Liver (tissue), 9 donors: Measurements from ENCODE around the gene POPDC3. TPM values are rescaled to one million over a fixed set of nuclear protein-coding genes. Genes with fewer than 3 reads are reported as not detected.

Source experiments
- DNase-seq: peaks from one replicate; pipeline ENCODE4 v3.0.0-alpha.2; 2017; ENCODE audit warnings: low spot score
- H3K27ac ChIP-seq, 2 donors: one replicate each; pipeline ENCODE4 v1.7.0; 2013; ENCODE audit warnings: inconsistent platforms in 2 of 2, low read length in 2 of 2, control low read depth in 1 of 2, low read depth in 1 of 2, mild to moderate bottlenecking in 1 of 2
- H3K27me3 ChIP-seq, 4 donors: one replicate each; pipeline versions ENCODE4 v1.6.1 to v1.7.0; 2013; ENCODE audit warnings: low read length in 3 of 4, inconsistent platforms in 1 of 4, mild to moderate bottlenecking in 1 of 4, moderate library complexity in 1 of 4; ENCODE audit not compliant: control insufficient read depth in 4 of 4, insufficient read depth in 4 of 4
- H3K36me3 ChIP-seq, 4 donors: one replicate each; pipeline versions ENCODE4 v1.6.1 to v1.7.0; 2013; ENCODE audit warnings: low read length in 3 of 4, mild to moderate bottlenecking in 3 of 4, low read depth in 1 of 4, moderate library complexity in 1 of 4; ENCODE audit not compliant: control insufficient read depth in 4 of 4, insufficient read depth in 3 of 4
- H3K4me1 ChIP-seq, 4 donors: one replicate each; pipeline versions ENCODE4 v1.6.1 to v1.7.0; 2013; ENCODE audit warnings: low read length in 3 of 4, mild to moderate bottlenecking in 3 of 4, moderate library complexity in 1 of 4; ENCODE audit not compliant: control insufficient read depth in 4 of 4, insufficient read depth in 4 of 4
- H3K4me3 ChIP-seq, 3 donors: one replicate each; pipeline versions ENCODE4 v1.6.1 to v1.7.0; 2013; ENCODE audit warnings: low read length in 3 of 3, control low read depth in 1 of 3, low read depth in 1 of 3, mild to moderate bottlenecking in 1 of 3
- H3K9ac ChIP-seq, 2 donors: one replicate each; pipeline ENCODE4 v1.7.0; 2013; ENCODE audit warnings: low read length in 2 of 2, mild to moderate bottlenecking in 2 of 2, moderate library complexity in 2 of 2, control low read depth in 1 of 2, low read depth in 1 of 2
- H3K9me3 ChIP-seq, 4 donors: one replicate each; pipeline versions ENCODE4 v1.6.1 to v1.7.0; 2013; ENCODE audit warnings: low read length in 3 of 4; ENCODE audit not compliant: control insufficient read depth in 4 of 4
- EGR1 ChIP-seq, 2 donors: IDR thresholded peaks; 2 replicates each; pipeline ENCODE4 v1.6.1; 2016 to 2018; ENCODE audit warnings: antibody characterized with exemption in 2 of 2, low read depth in 2 of 2
- FOXA1 ChIP-seq: IDR thresholded peaks from 2 replicates; pipeline ENCODE4 v1.6.1; 2016; ENCODE audit warnings: antibody characterized with exemption
- FOXA2 ChIP-seq: IDR thresholded peaks from 2 replicates; pipeline ENCODE4 v1.6.1; 2016; ENCODE audit warnings: antibody characterized with exemption
- GABPA ChIP-seq, 2 donors: IDR thresholded peaks in 1 of 2; conservative IDR thresholded peaks in 1 of 2; 2 replicates each; pipeline ENCODE4 v1.6.1; 2016; ENCODE audit warnings: antibody characterized with exemption in 2 of 2, mild to moderate bottlenecking in 1 of 2, moderate library complexity in 1 of 2
- HNF4A ChIP-seq, 2 donors: conservative IDR thresholded peaks; 2 replicates each; pipeline ENCODE4 v1.6.1; 2016; ENCODE audit warnings: antibody characterized with exemption in 2 of 2, mild to moderate bottlenecking in 2 of 2
- HNF4G ChIP-seq: IDR thresholded peaks from 2 replicates; pipeline ENCODE4 v1.6.1; 2016; ENCODE audit warnings: antibody characterized with exemption
- JUND ChIP-seq, 2 donors: IDR thresholded peaks; 2 replicates each; pipeline ENCODE4 v1.6.1; 2016; ENCODE audit warnings: antibody characterized with exemption in 2 of 2
- MAX ChIP-seq: IDR thresholded peaks from 2 replicates; pipeline ENCODE4 v1.6.1; 2016; ENCODE audit warnings: antibody characterized with exemption
- NR2F2 ChIP-seq: IDR thresholded peaks from 2 replicates; pipeline ENCODE4 v1.6.1; 2016; ENCODE audit warnings: antibody characterized with exemption
- RAD21 ChIP-seq, 2 donors: IDR thresholded peaks; 2 replicates each; pipeline ENCODE4 v1.6.1; 2016; ENCODE audit warnings: antibody characterized with exemption in 2 of 2, mild to moderate bottlenecking in 2 of 2
- RXRA ChIP-seq, 2 donors: IDR thresholded peaks; 2 replicates each; pipeline ENCODE4 v1.6.1; 2017 to 2018; ENCODE audit warnings: antibody characterized with exemption in 2 of 2, mild to moderate bottlenecking in 1 of 2
- SP1 ChIP-seq: IDR thresholded peaks from 2 replicates; pipeline ENCODE4 v1.6.1; 2018; ENCODE audit warnings: antibody characterized with exemption, mild to moderate bottlenecking
- TAF1 ChIP-seq: conservative IDR thresholded peaks from 2 replicates; pipeline ENCODE4 v1.6.1; 2016; ENCODE audit warnings: antibody characterized with exemption, mild to moderate bottlenecking
- YY1 ChIP-seq: IDR thresholded peaks from 2 replicates; pipeline ENCODE4 v1.6.1; 2016; ENCODE audit warnings: antibody characterized with exemption, mild to moderate bottlenecking
- WGBS: extraction: QIAGEN DNeasy Blood & Tissue Kit; methylation state at CpG from one replicate; pipeline ENCODE4 v1.1.7; 2013; 5-methylcytosine and 5-hydroxymethylcytosine counted together
- polyA plus RNA-seq, 2 donors: library from polyadenylated mRNA; stranded (reverse) in 1 of 2; unstranded in 1 of 2; fragments of 200-250 nt in 1 of 2; fragments of >200 nt in 1 of 2; fragmentation: Nextera tagmentation in 1 of 2; extraction: Ambion mirVana in 1 of 2; gene quantifications; one replicate each; pipeline versions ENCODE4 v1.2.1 to v1.2.3, GENCODE V29; 2013 to 2015
- total RNA-seq, 2 donors: library from RNA; depleted of rRNA; stranded (reverse); fragments of >200 nt; gene quantifications; one replicate each; pipeline ENCODE4 v1.2.3, GENCODE V29; 2014
- TF ChIP-seq, protein P1 (sequence below): IDR thresholded peaks from 2 replicates; pipeline ENCODE4 v1.6.1; 2016; ENCODE audit warnings: antibody characterized with exemption
- TF ChIP-seq, protein P2 (sequence below): IDR thresholded peaks from 2 replicates; pipeline ENCODE4 v1.6.1; 2016; ENCODE audit warnings: antibody characterized with exemption
- TF ChIP-seq, protein P3 (sequence below): IDR thresholded peaks from 2 replicates; pipeline ENCODE4 v1.6.1; 2016; ENCODE audit warnings: antibody characterized with exemption, mild to moderate bottlenecking
- TF ChIP-seq, protein P4 (sequence below): fragments of 150-350 bp; IDR thresholded peaks from 2 replicates; pipeline ENCODE4 v1.5.1; 2017; ENCODE audit warnings: improper control_type of control experiment, low read depth, low read length; ENCODE audit not compliant: missing input control
- donor health status: healthy.
- donor health status: healthy.
- donor health status: healthy.
- donor health status: healthy.
- donor health status: healthy.

POPDC3 gene
- total and polyA plus RNA-seq, 4 donors, result not detected

DNA sequence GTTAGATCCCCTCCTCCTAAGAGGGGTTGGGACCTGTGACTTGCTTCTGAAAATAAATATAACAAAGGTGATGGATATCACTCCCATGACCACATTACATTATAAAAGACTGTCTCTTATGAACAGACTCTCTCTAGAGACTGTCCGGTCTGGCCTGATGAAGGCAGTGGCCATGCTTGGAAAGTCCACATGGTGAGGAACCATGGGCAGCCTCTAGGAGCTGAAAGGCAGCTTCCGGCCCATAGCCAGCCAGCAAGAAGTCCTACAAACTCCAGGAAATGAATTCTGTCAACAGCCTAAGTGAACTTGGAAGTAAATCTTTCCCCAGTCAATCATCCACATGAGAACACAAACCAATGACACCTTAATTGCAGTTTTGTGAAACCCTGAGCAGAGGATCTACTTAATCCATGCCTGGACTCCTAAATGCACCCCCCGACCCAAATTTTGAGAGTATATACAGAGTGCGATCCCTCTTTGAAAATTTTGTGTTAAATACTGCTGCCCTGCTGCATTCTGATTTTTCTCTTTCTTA is 2.2 kb upstream of the POPDC3 start:
- WGBS, result 83% methylated on average over 4 of the region's 4 CpGs

More for the DNA sequence above, 2.2 kb upstream of the POPDC3 start:
- Histone ChIP-seq H3K4me1 (peaks cover 0 to 6% (median 4%) of the 10 kb centered on the region in 4 donors), H3K9me3 (no peaks in the 10 kb centered on the region), H3K27me3 (peaks cover 0 to 10% (median 2%) of the 10 kb centered on the region in 4 donors), H3K4me3 (no peak overlapping the region), H3K27ac (no peak overlapping the region), H3K36me3 (no peaks in the 10 kb centered on the region), H3K9ac (no peak overlapping the region)
- no peak for DNase-seq
- TF ChIP-seq TAF1, result no peak
- no peak for TF ChIP-seq YY1
- TF ChIP-seq RAD21 (IDR thresholded peaks at IDR 0.05), result no peak
- no peak for TF ChIP-seq FOXA2
- TF ChIP-seq FOXA1, result no peak
- TF ChIP-seq HNF4A (conservative IDR thresholded peaks at IDR 0.05), result no peak
- TF ChIP-seq, protein P1, sequence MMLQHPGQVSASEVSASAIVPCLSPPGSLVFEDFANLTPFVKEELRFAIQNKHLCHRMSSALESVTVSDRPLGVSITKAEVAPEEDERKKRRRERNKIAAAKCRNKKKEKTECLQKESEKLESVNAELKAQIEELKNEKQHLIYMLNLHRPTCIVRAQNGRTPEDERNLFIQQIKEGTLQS, result no peak
- TF ChIP-seq EGR1 (IDR thresholded peaks at IDR 0.05; ENCODE audit: low read depth in 2 of 2), result no peak
- no peak for TF ChIP-seq MAX
- no peak for TF ChIP-seq HNF4G
- TF ChIP-seq GABPA (IDR thresholded peaks at IDR 0.05 in 1 of 2, conservative IDR thresholded peaks at IDR 0.05 in 1 of 2), result no peak
- TF ChIP-seq, protein P2, sequence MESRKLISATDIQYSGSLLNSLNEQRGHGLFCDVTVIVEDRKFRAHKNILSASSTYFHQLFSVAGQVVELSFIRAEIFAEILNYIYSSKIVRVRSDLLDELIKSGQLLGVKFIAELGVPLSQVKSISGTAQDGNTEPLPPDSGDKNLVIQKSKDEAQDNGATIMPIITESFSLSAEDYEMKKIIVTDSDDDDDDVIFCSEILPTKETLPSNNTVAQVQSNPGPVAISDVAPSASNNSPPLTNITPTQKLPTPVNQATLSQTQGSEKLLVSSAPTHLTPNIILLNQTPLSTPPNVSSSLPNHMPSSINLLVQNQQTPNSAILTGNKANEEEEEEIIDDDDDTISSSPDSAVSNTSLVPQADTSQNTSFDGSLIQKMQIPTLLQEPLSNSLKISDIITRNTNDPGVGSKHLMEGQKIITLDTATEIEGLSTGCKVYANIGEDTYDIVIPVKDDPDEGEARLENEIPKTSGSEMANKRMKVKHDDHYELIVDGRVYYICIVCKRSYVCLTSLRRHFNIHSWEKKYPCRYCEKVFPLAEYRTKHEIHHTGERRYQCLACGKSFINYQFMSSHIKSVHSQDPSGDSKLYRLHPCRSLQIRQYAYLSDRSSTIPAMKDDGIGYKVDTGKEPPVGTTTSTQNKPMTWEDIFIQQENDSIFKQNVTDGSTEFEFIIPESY, result no peak
- TF ChIP-seq NR2F2, result no peak
- TF ChIP-seq JUND (IDR thresholded peaks at IDR 0.05), result no peak
- TF ChIP-seq, protein P3, sequence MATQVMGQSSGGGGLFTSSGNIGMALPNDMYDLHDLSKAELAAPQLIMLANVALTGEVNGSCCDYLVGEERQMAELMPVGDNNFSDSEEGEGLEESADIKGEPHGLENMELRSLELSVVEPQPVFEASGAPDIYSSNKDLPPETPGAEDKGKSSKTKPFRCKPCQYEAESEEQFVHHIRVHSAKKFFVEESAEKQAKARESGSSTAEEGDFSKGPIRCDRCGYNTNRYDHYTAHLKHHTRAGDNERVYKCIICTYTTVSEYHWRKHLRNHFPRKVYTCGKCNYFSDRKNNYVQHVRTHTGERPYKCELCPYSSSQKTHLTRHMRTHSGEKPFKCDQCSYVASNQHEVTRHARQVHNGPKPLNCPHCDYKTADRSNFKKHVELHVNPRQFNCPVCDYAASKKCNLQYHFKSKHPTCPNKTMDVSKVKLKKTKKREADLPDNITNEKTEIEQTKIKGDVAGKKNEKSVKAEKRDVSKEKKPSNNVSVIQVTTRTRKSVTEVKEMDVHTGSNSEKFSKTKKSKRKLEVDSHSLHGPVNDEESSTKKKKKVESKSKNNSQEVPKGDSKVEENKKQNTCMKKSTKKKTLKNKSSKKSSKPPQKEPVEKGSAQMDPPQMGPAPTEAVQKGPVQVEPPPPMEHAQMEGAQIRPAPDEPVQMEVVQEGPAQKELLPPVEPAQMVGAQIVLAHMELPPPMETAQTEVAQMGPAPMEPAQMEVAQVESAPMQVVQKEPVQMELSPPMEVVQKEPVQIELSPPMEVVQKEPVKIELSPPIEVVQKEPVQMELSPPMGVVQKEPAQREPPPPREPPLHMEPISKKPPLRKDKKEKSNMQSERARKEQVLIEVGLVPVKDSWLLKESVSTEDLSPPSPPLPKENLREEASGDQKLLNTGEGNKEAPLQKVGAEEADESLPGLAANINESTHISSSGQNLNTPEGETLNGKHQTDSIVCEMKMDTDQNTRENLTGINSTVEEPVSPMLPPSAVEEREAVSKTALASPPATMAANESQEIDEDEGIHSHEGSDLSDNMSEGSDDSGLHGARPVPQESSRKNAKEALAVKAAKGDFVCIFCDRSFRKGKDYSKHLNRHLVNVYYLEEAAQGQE, result no peak
- TF ChIP-seq SP1, result no peak
- TF ChIP-seq RXRA (IDR thresholded peaks at IDR 0.05), result no peak
- TF ChIP-seq, protein P4, sequence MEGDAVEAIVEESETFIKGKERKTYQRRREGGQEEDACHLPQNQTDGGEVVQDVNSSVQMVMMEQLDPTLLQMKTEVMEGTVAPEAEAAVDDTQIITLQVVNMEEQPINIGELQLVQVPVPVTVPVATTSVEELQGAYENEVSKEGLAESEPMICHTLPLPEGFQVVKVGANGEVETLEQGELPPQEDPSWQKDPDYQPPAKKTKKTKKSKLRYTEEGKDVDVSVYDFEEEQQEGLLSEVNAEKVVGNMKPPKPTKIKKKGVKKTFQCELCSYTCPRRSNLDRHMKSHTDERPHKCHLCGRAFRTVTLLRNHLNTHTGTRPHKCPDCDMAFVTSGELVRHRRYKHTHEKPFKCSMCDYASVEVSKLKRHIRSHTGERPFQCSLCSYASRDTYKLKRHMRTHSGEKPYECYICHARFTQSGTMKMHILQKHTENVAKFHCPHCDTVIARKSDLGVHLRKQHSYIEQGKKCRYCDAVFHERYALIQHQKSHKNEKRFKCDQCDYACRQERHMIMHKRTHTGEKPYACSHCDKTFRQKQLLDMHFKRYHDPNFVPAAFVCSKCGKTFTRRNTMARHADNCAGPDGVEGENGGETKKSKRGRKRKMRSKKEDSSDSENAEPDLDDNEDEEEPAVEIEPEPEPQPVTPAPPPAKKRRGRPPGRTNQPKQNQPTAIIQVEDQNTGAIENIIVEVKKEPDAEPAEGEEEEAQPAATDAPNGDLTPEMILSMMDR, result no peak
